Adrenal gland (tissue), 12 donors: Measurements from ENCODE around the gene SLC25A1. TPM values are rescaled to one million over a fixed set of nuclear protein-coding genes. Genes with fewer than 3 reads are reported as not detected.

Source experiments
- DNase-seq, 7 donors: peaks; one replicate each; pipeline ENCODE4 v3.0.0-alpha.2; 2019 to 2020
- H3K27ac ChIP-seq, 5 donors: fragments of 200-600 bp; sonication (generic) in 4 of 5; 1 replicate in 3 of 5; 2 replicates in 2 of 5; pipeline versions ENCODE4 v1.5.1 to v1.8.0; 2016 to 2020; ENCODE audit warnings: mild to moderate bottlenecking in 1 of 5
- H3K27me3 ChIP-seq: fragments of 200-600 bp; 2 replicates; pipeline ENCODE4 v1.8.0; 2021
- H3K36me3 ChIP-seq, 2 donors: fragments of 200-600 bp; replicated peaks in 1 of 2; 1 replicate in 1 of 2; 2 replicates in 1 of 2; pipeline versions ENCODE4 v1.5.1 to v1.8.0; 2018 to 2022
- H3K4me1 ChIP-seq, 2 donors: fragments of 200-600 bp; replicated peaks in 1 of 2; 1 replicate in 1 of 2; 2 replicates in 1 of 2; pipeline versions ENCODE4 v1.5.1 to v1.8.0; 2018 to 2021
- H3K4me3 ChIP-seq, 4 donors: fragments of 200-600 bp; sonication (generic) in 3 of 4; one replicate each; pipeline ENCODE4 v1.5.1; 2016 to 2018
- H3K9me3 ChIP-seq, 3 donors: fragments of 200-600 bp; sonication (generic) in 1 of 3; replicated peaks in 1 of 3; 1 replicate in 2 of 3; 2 replicates in 1 of 3; pipeline versions ENCODE4 v1.5.1 to v1.8.0; 2016 to 2021
- POLR2A ChIP-seq, 2 donors: fragments of 450-650 bp; IDR thresholded peaks; one replicate each; pipeline ENCODE4 v1.6.1; 2017; ENCODE audit warnings: antibody characterized with exemption in 2 of 2, mild to moderate bottlenecking in 2 of 2, moderate library complexity in 1 of 2
- WGBS, 4 donors: extraction: QIAGEN DNeasy Blood & Tissue Kit in 2 of 4; methylation state at CpG; one replicate each; pipeline versions ENCODE4 v1.1.5 to v1.1.7; 2013 to 2017; 5-methylcytosine and 5-hydroxymethylcytosine counted together
- intact Hi-C, 2 donors: fragments of 100-400 bp; cut with DNase I; formaldehyde crosslinking; loops; one replicate each; pipeline versions ENCODE4 v1.14.1 to v1.15.0; 2022 to 2023
- polyA plus RNA-seq, 3 donors: library from polyadenylated mRNA; stranded (reverse); fragments of 200-250 nt in 2 of 3; fragments of 350-450 nt in 1 of 3; fragmentation: Illumina TruSeq in 1 of 3; extraction: RNeasy Lipid Tissue Mini Kit (QIAGEN cat#74804) in 1 of 3; gene quantifications; one replicate each; pipeline ENCODE4 v1.2.3, GENCODE V29; 2013 to 2014
- total RNA-seq, 9 donors: library from RNA; depleted of rRNA in 4 of 9; stranded (reverse); fragments of >200 nt in 4 of 9; fragments of 120-200 nt in 1 of 9; fragmentation: NEBNext Ultra II Directional in 1 of 9; extraction: Animal tissue kit (Norgen Biotek cat#: 25700) in 1 of 9; gene quantifications; one replicate each; pipeline versions ENCODE4 v1.1.0 to v1.2.4, GENCODE V29; 2013 to 2023
- TF ChIP-seq, protein P1 (sequence below), 6 experiments: fragments of 450-650 bp in 4 of 6; fragments of 200-600 bp in 2 of 6; sonication (generic) in 1 of 6; IDR thresholded peaks; 1 replicate in 5 of 6; 2 replicates in 1 of 6; pipeline versions ENCODE4 v1.5.1 to v1.8.0; 2016 to 2021; ENCODE audit warnings: antibody characterized with exemption in 6 of 6, mild to moderate bottlenecking in 2 of 6, moderate library complexity in 1 of 6
- donor health status: healthy with polysubstance abuse.
- donor health status: Bipolar disorder and iron deficiency.
- donor health status: DM: yes; HTN: yes; CAD: no.
- donor health status: DM: no; HTN: no; CAD: no.
- donor health status: DM: no; HTN: no; CAD: no.
- donor health status: DM: yes; HTN: yes; CAD: no.

Gene SLC25A1
- total and polyA plus RNA-seq, 12 donors = 59.2 to 170 (median 123) TPM

DNA sequence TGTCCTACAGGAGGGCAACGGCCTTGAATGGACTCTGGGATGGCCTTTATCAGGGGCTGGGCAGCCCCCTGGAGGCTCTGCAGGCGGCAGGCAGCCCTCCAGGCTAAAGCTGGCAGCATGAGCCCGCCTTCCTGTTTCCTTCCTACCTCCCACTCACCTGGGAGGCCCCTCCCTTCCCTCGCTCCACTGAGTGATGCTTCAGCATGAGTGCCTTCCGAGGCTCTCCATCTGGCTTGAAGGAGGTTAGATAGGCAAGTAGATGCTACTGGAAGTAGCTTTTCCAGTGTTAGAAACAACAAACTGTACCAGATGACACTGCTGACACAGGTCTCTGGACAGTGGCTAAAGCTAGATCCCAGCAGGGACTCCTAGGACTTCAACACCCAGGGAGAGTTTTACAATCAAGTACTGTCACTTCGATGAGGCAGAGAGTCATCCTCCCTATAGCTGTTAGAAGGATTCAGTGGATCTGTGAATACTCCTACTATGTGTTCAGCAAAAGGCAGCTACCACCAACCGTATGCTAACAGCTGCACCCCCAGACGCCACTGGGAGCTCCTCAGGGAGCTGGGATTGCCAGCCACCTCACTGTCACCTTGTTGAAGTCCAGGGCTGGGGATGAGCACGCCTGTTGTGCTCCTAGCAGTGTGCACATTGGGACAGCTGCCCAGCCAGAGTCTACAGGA is 4.1 kb upstream of the SLC25A1 start:
- peaks cover 0 to 4% of the 10 kb centered on the region in 2 donors for H3K36me3 ChIP-seq
- no peak overlapping the region for H3K27ac ChIP-seq
- TF ChIP-seq, protein P1, sequence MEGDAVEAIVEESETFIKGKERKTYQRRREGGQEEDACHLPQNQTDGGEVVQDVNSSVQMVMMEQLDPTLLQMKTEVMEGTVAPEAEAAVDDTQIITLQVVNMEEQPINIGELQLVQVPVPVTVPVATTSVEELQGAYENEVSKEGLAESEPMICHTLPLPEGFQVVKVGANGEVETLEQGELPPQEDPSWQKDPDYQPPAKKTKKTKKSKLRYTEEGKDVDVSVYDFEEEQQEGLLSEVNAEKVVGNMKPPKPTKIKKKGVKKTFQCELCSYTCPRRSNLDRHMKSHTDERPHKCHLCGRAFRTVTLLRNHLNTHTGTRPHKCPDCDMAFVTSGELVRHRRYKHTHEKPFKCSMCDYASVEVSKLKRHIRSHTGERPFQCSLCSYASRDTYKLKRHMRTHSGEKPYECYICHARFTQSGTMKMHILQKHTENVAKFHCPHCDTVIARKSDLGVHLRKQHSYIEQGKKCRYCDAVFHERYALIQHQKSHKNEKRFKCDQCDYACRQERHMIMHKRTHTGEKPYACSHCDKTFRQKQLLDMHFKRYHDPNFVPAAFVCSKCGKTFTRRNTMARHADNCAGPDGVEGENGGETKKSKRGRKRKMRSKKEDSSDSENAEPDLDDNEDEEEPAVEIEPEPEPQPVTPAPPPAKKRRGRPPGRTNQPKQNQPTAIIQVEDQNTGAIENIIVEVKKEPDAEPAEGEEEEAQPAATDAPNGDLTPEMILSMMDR (IDR thresholded peaks at IDR 0.05) = no peak
- TF ChIP-seq POLR2A (IDR thresholded peaks at IDR 0.05) = no peak
- WGBS, 4 donors = 75 to 84% (median 78%) methylated on average over 5 to 9 of the region's 9 CpGs
- H3K4me3 ChIP-seq = no peak overlapping the region
- H3K27me3 ChIP-seq = no peaks in the 10 kb centered on the region
- peaks cover 7 to 12% of the 10 kb centered on the region in 2 donors for H3K4me1 ChIP-seq
- DNase-seq = no peak
- H3K9me3 ChIP-seq = no peaks in the 10 kb centered on the region
- intact Hi-C loops = loop anchor here (10.0 kb wide), 2 partner anchors 112 to 202 kb away; partner anchors contain the start of gene CLTCL1 (in 1 of the 2)

DNA sequence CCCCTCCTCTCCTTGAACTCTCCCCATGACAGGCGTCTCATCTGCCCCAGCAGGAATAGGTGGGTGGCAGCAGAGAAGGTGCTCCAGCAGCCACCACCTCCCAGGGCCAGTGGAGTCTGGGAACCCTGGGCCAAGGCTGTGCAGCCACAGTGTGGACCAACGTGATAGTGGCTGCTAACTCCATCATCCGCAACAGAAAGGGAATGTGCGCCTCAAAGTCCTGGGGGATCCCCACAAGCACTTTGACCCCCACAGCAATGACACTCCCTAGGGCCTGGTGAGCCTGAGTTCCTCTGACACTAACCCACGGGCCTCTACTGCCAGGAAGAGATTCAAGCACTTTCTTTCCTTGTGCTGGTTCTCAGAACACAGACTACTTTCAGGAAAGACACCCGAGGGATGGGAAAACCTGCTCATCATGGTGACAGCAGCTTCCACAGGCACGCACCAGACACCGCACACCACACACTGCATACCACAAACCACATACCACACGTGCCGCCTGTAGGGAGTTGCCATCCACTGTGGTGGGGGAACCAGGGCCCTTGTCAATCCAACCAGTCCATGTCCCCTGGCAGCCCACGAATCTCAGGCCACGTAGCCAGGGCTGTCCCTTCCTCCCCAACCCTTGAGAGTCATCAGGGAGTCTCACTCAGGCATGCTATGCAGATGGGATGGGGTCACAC is 3.4 kb upstream of the SLC25A1 start:
- Histone ChIP-seq H3K4me3 (no peak overlapping the region), H3K4me1 (peaks cover 13 to 18% of the 10 kb centered on the region in 2 donors), H3K27me3 (no peaks in the 10 kb centered on the region), H3K27ac (no peak overlapping the region), H3K9me3 (no peaks in the 10 kb centered on the region), H3K36me3 (no peaks in the 10 kb centered on the region)
- no peak for DNase-seq
- WGBS, 4 donors = 55 to 73% (median 63%) methylated on average over 7 to 12 of the region's 12 CpGs
- no peak for TF ChIP-seq POLR2A (IDR thresholded peaks at IDR 0.05)
- TF ChIP-seq, protein P1 (IDR thresholded peaks at IDR 0.05) = no peak
- intact Hi-C loops = loop anchor here (10.0 kb wide), 2 partner anchors 113 to 203 kb away; partner anchors contain the start of gene CLTCL1 (in 1 of the 2)

DNA sequence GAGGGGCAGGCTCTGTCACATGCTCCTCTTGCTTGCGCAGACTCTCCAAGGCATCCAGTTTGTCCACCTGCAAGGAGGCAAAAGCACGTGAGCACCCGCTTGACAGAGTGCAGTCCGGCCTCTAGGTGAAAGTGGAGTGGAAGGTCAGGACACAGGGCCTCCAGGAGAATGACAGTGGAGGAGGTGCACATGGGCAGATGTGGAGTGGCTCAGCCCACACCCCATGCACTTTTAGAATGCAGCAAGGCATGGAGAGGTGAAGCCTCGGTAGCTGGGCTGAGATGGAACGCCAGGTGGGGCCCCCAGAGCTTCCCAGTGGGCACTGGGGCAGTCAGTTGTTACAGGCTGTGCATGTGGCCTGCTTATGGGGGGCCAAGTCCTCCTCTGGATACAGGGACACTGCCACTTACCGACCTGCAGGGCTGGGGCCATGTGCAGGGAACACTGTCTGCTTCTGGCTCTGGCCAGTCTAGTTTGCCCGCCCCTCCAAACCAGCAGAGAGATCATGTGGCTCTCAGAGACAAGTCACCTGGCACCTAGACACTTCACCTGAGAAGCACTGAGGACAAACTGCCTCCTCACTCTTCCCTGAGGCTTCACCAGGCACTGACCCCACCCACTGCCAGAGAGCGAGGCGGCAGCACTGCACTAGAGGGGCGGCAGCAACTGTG is 2.3 kb upstream of the SLC25A1 start:
- H3K9me3 ChIP-seq = no peaks in the 10 kb centered on the region
- H3K36me3 ChIP-seq = peaks cover 0 to 1% of the 10 kb centered on the region in 2 donors
- H3K4me3 ChIP-seq = no peak overlapping the region
- H3K27me3 ChIP-seq = no peaks in the 10 kb centered on the region
- peaks cover 13 to 20% of the 10 kb centered on the region in 2 donors for H3K4me1 ChIP-seq
- WGBS, 4 donors = 90 to 94% (median 92%) methylated on average over 6 to 11 of the region's 11 CpGs
- no peak overlapping the region for H3K27ac ChIP-seq
- TF ChIP-seq, protein P1 (IDR thresholded peaks at IDR 0.05) = no peak
- TF ChIP-seq POLR2A (IDR thresholded peaks at IDR 0.05) = no peak
- DNase-seq = no peak
- intact Hi-C loops = loop anchor here (10.0 kb wide), 2 partner anchors 114 to 204 kb away; partner anchors contain the start of gene CLTCL1 (in 1 of the 2)

DNA sequence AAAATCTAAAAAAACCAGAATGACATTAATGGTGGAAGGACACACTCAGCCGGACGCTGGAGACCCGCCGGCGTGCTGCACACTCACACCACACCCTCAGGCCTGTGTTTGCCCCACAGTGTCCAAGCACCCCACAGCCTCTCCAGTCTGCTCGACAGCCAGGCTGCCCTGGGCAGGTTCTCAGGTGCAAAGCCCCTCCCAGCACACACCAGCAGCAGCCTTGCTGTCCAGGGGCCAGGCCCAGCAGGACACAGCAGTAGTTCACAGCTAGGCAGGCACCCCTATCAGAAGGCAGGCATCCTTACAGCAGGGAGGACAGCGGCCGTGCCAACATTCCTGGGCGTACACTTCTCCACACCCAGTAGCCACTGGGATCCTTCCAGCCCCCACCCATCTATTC is 1.7 kb upstream of the SLC25A1 start:
- intact Hi-C loops = loop anchor here (10.0 kb wide), 2 partner anchors 115 to 205 kb away; partner anchors contain the start of gene CLTCL1 (in 1 of the 2)
- TF ChIP-seq POLR2A (IDR thresholded peaks at IDR 0.05) = no peak
- TF ChIP-seq, protein P1 (IDR thresholded peaks at IDR 0.05) = no peak
- Histone ChIP-seq H3K9me3 (no peaks in the 10 kb centered on the region), H3K4me1 (peaks cover 13 to 20% of the 10 kb centered on the region in 2 donors), H3K4me3 (no peak overlapping the region), H3K27ac (no peak overlapping the region), H3K36me3 (peaks cover 0 to 5% of the 10 kb centered on the region in 2 donors), H3K27me3 (no peaks in the 10 kb centered on the region)
- WGBS, 4 donors = 91 to 96% (median 94%) methylated on average over 8 to 9 of the region's 9 CpGs
- no peak for DNase-seq
